ENCODE data around the gene TMEM132A. TPM values are rescaled to one million over a fixed set of nuclear protein-coding genes. Genes with fewer than 3 reads are reported as not detected.

TMEM132A gene
- total RNA-seq, 1 experiment from 2014 or later: 69.4 TPM

DNA sequence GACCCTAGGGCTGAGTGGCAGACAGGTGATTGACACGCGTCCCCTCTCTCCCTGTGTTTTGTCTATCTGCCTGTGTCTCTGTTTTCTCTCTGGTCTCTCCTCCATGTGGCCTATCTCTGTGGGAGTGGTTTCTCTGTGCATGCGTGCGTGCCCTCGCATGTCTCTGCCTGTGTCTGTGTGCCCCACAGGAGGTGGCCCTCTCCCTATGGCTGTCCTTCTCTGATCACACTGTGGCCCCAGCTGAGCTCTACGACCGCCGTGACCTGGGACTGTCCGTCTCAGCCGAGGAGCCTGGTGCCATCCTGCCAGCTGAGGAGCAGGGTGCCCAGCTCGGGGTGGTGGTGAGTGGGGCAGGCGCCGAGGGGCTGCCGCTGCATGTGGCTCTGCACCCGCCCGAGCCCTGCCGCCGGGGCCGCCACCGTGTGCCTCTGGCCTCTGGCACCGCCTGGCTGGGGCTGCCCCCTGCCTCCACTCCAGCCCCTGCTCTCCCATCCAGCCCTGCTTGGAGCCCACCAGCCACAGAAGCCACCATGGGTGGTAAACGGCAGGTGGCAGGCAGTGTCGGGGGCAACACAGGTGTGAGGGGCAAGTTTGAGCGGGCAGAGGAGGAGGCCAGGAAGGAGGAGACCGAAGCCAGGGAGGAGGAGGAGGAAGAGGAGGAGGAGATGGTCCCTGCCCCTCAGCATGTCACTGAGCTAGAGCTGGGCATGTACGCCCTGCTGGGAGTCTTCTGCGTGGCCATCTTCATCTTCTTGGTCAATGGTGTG lies 11.6 kb downstream of the TMEM132A start:
- no peak for DNase-seq (ENCODE audit: low read depth)

DNA sequence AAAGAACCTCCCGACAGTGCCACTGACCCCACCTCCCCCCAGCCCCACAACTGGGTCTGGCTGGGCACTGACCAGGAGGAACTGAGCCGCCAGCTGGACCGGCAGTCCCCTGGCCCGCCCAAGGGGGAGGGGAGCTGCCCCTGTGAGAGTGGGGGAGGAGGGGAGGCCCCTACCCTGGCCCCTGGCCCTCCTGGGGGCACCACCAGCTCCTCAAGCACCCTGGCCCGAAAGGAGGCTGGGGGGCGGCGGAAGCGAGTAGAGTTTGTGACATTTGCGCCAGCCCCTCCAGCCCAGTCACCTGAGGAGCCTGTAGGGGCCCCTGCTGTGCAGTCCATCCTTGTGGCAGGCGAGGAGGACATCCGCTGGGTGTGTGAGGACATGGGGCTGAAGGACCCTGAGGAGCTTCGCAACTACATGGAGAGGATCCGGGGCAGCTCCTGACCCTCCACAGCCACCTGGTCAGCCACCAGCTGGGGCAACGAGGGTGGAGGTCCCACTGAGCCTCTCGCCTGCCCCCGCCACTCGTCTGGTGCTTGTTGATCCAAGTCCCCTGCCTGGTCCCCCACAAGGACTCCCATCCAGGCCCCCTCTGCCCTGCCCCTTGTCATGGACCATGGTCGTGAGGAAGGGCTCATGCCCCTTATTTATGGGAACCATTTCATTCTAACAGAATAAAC lies 12.3 kb downstream of the TMEM132A start:
- DNase-seq (ENCODE audit: low read depth): no peak

DNA sequence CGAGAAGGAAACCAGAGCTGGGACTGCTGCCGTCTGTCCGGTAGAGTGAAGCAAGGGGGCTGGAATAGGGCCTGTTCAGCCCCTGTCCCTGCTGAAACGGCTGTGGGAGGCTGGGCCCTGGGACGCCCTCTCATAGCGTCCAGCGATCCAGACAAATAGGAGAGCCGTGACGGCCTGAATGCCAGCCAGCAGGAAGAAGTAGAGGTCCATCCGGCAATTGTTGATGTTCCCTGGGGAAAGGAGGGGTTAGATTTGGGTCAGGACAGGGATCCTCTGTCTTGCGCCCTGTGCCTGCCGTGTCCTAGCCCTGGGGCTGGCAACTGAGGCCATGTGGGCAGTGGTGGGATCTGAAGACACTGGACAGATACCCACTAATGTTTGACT lies 12.9 kb downstream of the TMEM132A start:
- no peak for DNase-seq (ENCODE audit: low read depth)

DNA sequence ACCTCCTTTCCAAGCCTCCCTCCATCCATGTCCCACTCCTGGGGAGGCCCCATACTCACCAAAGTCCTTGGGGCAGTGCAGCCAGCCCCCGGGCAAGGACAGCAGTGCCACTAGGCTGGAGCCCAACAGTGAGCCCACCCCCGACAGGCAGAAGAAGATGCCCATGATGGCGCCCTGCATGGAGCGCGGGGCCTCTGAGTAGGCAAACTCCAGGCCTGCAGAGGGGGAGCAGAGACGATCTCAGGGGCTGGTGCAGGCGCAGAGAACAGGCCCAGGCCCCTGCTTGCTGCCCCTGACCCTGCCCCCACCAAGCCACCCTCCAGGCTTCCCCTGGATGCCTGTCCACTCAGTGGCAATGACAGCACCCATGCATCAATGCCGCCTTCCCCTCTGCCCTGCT lies 13.6 kb downstream of the TMEM132A start:
- no peak for DNase-seq (ENCODE audit: low read depth)

DNA sequence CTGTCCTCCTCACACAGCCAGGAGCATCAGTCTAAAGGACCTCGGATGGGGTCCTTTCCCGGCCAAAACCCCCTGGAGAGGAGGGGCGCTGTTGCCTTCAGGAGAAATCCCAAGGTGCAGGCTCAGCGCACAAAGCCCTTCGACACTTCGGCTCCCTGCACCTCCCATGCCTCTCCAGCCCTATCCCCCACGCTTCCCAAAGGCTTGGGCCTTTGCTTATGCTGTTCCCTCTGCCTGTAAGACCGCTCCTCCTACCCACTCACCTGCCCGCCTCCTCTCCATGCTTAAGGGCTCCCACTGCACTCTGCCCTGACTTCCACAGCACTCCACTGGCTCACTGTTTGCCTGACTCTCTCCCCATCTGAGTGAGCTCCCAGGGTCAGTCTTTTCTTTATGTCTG lies 14.2 kb downstream of the TMEM132A start:
- DNase-seq (ENCODE audit: low read depth): no peak

DNA sequence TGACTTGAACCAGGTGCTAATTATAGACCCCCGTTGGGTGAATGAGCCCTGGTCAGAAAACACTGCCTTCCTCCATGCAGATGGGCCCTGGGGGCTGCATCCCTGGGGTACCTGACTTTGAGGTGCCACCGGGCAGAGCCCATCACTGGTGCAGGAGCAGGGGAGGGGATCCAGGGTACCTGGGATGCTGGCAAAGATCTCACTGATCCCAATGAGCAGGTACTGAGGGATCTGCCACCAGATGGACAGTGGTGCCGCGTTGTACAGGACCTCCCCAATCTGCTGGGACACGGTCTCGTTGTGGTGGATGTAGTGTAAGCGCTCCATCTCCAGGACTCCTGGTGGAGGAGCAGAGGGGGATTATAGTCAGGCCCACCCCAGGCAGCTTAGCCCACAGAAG lies 15.0 kb downstream of the TMEM132A start:
- DNase-seq (ENCODE audit: low read depth): no peak

DNA sequence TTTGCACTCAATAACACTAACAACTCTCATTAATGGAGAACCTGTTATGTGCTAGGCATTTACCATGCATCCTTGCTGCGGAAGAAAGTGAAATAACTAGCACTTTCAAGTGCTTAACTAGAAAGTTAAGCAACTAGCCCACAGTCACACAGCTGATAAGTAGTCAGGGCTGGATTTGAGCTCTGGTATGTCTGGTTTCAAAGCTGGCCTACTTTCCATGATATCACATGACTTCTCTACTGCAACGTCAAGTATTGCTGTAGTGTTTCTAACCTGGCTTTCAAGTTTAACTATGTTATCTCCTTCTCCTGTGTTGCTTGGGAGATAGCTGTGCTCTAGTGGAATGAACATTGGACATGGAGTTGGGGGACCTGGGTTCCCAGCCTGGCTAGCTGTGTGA lies 15.6 kb downstream of the TMEM132A start:
- no peak for DNase-seq (ENCODE audit: low read depth)

DNA sequence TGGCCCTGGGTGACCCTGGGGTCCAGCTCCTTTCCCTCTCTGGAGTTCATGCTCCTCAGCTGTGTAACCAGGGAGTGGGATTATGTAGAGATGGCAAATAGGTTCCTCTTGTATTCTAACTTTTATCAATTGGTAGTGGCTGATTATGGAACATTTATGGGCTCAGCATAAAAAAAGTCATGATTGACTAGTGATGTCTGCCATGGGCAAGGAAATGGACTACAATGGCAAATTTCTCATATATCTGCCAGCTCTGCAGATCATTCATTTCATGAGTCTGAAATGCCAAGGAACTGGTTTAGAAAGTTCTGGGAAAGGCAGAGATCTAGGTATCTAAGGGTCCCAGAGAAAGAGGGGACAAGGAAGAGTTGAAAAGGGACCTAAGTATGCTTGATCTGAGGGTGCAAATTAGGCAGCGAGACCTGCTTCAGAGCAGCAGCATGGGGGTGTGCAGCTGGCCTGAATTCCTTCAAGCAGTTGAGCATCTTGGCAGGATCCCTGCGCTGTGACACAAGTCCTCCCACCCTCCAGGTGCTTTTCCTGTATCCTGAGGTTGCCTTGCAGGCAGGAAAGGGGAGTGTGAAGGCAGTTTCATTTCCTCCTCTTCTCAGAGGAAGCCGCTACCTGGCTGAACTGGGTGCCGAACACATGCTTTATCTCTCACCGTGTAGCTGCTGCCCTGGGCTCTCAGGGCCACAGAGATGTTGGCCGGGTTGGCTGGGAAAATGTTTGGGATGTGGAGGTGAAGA lies 17.3 kb downstream of the TMEM132A start:
- DNase-seq (ENCODE audit: low read depth): no peak

DNA sequence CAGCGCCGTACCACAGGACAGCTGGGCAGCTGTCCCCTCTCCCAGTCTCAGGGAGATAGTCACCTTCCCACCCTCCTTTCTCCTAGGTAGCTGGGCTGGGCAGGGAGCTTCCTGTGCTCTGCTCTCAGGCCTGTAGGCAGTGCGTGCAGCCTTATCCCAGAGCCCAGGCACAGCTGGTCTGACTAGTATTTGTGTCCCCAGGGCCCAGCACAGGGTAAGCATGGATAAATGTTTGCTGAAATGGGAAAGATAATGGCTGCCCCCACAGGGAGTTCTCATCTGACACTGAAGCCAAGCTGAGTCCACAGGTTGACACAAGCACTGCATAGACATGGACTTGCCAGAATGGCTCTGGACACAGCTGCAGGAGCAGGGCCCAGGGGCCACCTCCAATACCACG lies 18.0 kb downstream of the TMEM132A start:
- DNase-seq (ENCODE audit: low read depth): no peak

DNA sequence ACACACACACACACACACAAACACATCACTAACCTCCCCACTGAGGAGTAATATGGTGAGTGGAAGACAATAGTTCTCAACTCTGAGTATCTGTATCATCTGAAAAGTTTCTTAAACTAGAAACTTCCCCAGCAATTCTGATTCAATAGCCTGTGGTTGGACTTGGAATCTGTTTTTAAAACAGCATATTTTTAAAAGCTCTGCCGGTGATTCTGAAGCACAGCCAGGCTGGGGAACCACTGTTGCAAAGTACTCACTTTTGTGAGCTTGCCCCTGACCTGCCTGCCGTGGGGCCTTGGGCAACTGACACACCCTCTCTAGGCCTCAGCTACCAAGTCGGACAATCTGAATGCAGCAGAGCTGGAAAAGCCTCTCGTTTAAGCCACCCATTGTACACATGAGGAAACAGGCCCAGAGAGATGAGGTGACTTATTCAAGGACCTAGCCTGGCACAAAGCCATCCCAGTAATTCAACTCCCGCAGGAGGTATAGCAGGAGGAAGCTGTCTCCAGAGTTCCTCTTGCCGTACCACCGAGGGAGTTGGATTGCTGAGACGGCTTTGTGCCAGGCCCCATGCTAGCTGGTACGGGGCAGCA lies 18.8 kb downstream of the TMEM132A start:
- no peak for DNase-seq (ENCODE audit: low read depth)

DNA sequence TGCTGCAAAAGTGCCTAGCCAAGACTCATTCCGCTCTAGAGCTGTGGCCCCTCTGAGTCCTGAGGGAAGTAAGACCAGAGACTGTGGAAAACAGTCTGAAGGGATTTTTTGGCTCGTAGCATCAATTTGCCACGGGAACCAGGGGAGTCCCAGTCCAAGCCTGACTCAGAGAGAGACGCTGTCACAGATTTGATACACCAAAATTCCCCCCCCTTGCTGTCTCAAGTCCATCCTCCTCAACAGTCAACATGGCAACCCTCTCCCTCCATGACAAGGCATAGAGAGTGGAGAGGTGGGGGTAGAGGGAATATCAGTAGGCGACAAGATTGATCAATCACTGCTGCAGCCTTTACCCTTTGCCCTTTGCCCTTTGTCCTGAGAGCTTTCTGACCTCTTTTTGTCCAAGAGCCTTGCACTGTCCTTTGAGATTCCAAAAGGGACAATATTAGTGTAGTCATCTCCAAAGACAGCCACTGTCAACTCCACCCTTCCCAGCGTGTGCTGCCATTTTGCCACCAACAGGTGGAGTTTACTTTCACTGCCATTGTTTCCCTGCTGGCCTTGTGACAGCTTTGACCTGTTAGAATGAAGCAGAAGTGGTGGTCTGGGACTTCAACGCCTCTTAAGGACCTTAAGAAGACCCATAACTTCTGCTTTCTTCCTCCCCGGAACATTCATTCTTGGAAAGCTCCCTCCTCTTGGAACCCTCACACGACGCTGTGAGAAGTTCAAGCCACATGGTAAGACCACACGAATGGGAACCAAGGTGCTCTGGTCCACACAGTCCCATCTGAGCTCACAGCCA lies 20.4 kb downstream of the TMEM132A start:
- no peak for DNase-seq (ENCODE audit: low read depth)

DNA sequence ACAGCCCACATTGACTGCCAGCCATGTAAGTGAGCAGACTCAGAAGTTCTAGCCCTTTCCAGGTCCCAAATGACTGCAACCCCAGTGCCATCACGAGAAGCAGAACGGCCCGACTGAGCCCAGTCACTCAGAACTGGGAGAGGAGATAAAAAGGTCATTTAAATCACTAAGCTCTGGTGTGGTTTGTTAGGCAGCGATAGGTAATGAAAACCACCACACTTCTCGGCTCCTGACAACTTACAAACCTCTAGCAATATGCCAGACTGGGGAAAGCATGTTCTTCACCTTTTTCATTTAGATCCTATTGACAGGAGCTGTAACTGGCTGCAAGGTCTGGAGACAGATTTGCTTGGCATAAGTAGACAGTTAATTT lies 21.0 kb downstream of the TMEM132A start:
- DNase-seq (ENCODE audit: low read depth): no peak

DNA sequence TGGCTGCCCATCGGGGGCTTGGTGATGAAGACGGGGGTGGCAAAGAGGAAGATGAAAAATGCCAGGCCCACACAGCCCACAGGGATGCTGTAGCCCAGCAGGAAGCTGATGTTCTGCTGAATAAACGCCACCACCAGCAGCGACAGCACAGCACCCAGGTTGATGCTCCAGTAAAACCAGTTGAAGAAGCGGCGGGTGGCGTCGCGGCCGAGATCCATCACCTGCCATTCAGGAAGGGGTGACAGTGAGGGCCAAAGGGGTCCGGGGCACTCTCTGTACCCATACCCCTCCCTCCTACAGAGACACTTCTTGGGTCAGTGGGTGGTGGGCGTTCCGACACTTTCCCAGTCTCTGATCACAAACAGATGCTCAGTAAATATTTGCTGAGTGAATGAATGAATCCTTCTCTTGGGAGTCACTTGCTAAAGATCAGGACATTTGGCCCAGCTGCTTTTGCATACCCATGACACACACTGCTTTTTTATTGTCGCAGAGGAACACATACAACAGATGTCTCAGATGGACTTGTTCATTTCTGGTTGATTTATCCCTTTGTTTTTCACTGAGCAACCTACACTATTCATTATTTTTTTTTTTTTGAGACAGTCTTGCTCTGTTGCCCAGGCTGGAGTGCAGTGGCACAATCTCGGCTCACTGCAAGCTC lies 22.5 kb downstream of the TMEM132A start:
- DNase-seq (ENCODE audit: low read depth): no peak

DNA sequence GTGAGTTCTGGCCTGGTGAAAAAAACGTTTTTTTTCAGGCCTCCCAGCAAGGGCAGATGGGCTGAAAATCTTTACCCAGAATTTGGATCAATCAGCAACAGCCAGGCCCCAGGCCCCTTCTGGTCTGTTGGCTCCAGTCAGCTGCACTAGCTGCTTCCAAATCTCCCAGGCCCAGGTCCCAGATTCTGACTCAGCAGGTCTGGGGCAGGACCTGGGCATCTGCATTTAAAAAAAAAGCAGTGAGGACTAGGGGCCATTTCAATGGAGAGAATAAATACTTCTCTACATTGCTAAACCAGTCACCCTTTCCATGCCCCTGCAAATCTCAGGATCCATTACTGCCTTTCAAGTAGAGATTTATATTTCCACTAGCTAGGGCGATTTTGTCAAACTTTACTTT lies 23.4 kb downstream of the TMEM132A start:
- DNase-seq (ENCODE audit: low read depth): no peak

DNA sequence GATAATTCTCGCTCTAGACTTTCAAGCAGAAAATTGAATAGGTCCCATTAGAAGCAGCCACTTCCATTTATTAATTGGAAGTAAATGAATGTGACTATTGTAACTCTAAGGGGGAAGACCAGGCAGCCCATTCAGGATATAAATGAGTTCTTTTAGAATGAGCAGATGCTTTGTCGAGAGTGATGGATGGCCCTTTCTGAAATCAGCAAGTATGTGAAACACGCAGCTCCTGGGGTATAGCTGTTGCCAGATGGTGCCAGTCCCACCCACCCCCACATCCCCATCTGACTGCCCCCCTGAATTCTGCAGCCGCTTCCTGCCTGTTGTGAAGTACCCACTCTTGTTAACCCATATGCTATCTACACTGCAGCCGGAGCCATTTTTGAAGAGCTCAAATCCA lies 24.0 kb downstream of the TMEM132A start:
- no peak for DNase-seq (ENCODE audit: low read depth)

DNA sequence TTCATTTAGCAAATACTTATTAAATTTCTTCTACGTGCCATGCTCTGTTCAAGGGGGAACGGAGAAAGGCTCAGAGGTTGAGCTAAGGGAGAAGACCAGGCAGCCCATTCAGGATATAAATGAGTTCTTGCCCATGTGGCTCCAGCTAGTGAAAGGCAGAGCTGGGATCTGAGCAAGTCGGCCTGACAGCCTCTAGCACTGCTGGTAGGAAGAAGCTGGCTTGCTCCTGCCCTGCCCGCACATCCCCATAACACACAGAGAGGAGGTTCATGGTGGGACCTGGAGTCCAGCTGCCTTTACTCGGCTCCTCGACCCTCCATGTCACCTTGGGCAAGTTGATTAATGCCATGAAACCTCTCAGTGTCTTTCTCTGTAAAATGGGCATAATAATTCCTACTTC lies 25.8 kb downstream of the TMEM132A start:
- no peak for DNase-seq (ENCODE audit: low read depth)

DNA sequence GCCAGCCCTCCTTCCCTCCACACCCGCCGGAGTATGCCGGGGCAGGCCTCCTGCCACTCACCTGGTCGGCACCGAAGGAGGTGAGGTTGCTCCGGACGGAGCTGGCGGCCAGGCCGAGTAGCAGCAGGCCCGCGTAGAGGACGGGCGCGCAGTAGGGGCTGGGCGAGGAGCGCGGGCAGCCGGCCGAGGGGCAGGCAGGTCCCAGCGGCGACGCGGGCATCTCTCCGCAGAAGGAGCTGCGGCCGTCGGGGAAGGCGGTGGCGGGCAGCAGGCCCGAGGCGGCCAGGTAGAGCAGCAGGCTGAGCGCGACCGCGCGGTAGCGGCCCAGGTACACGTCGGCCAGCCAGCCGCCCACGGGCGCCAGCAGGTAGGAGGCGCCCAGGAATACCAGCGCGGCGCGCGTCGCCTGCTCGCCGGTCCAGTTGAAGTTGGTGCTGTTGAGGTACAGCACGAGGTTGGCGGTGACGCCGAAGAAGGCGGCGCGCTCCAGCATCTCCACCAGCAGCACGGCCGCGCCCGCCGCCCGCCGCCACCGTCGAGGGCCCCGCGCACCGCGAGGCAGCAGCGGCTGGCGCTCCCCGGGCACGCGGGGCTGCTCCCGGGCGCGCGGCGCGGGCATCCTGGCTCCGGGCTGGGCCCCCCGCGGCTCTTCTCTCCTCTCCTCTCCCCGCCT lies 26.8 kb downstream of the TMEM132A start:
- DNase-seq (ENCODE audit: low read depth): no peak

DNA sequence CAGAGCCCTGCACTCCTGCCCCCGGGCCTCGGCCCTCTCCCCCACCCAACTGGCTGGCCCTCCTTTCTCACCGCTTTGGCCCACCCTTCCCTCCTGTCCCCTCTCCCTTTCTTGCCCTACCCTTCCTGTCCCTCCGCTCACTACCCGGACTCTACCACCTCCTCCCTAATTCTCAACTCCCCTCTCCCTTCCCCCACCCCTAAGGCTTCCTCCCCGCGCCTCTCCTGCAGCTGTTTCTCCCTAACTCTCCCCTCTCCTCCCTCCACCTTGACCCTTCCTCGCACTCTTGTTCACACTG lies 27.3 kb downstream of the TMEM132A start:
- no peak for DNase-seq (ENCODE audit: low read depth)

DNA sequence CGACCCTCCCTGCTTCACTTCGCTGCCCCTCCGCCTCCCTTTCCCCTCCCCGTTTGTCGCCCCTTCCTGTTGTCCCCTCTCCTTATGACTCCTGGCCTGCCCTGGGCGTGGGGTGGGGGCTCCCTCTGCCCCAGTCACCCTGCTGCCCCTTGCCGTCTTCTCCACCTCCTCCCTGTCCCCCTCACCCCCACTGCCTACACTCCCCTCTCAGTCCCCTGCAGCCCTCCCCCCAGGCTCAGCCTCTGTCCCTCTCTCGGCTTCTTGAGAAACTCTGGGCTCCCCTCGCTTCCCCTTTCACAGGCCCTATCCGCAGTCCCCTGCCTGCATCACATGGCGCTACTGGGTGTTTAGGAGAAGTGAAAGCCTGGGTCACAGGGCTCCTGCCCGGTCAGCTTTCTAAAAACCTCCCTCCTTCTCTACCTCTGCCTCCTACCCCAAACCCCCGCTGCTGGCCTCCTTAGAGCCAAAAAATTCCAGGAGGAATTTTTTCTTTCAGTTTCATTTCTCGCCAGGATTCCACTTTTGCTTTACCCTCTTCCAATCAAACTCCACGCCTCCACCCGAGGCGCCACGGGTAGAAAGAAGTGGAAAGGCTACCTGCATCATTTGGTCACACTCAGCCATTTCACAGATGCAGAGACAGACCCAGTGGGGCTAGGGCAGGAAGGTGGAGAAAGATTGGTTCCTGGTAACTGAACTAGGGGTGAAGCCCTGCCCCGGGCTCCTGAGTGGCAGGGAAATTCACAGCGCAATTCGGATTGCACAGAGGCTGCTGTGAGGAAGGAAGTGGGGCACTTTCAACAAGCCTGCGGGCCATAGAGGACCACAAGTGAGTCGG lies 27.9 kb downstream of the TMEM132A start, which contains the start of gene SLC15A3:
SLC15A3 (minus strand) TSS at position 273 of the 838 bp plus-strand sequence. CDS start 625 bp downstream, outside the sequence.
- DNase-seq (ENCODE audit: low read depth): no peak

Measured in HT1080 (cell line).